HepG2 (cell line): ENCODE results near the gene SCUBE1. TPM values are rescaled to one million over a fixed set of nuclear protein-coding genes. Genes with fewer than 3 reads are reported as not detected.

ENCODE experiments used
- CC2D1A ChIP-seq: sonication (generic); formaldehyde crosslinking; IDR thresholded peaks from 2 replicates; pipeline ENCODE4 v1.8.1; 2023; ENCODE audit warnings: mild to moderate bottlenecking, missing genetic modification reagents
- EED ChIP-seq: sonication (generic); formaldehyde crosslinking; IDR thresholded peaks from 2 replicates; pipeline ENCODE4 v1.5.0; 2020; ENCODE audit warnings: mild to moderate bottlenecking, missing genetic modification reagents
- ETV6 ChIP-seq: sonication (generic); formaldehyde crosslinking; conservative IDR thresholded peaks from 2 replicates; pipeline ENCODE4 v1.4.0; 2020; ENCODE audit warnings: missing genetic modification reagents
- FOSL2 ChIP-seq: sonication (generic); formaldehyde crosslinking; IDR thresholded peaks from 2 replicates; pipeline ENCODE4 v1.4.0; 2020; ENCODE audit warnings: missing genetic modification reagents
- FOXP4 ChIP-seq: sonication (generic); formaldehyde crosslinking; IDR thresholded peaks from 2 replicates; pipeline ENCODE4 v1.4.0; 2020; ENCODE audit warnings: missing genetic modification reagents
- GATA4 ChIP-seq: sonication (generic); IDR thresholded peaks from 2 replicates; pipeline ENCODE4 v1.6.1; 2016; ENCODE audit warnings: antibody characterized with exemption, low read depth, borderline replicate concordance
- KDM4B ChIP-seq: sonication (generic); formaldehyde crosslinking; IDR thresholded peaks from 2 replicates; pipeline ENCODE4 v1.4.0; 2020; ENCODE audit warnings: missing genetic modification reagents
- LBX2 ChIP-seq: sonication (generic); formaldehyde crosslinking; IDR thresholded peaks from 2 replicates; pipeline ENCODE4 v1.5.0; 2020; ENCODE audit warnings: missing genetic modification reagents, mild to moderate bottlenecking, borderline replicate concordance
- NCOA1 ChIP-seq: sonication (generic); formaldehyde crosslinking; IDR thresholded peaks from 2 replicates; pipeline ENCODE4 v1.9.0; 2021; ENCODE audit warnings: missing genetic modification reagents
- REPIN1 ChIP-seq: sonication (generic); formaldehyde crosslinking; IDR thresholded peaks from 2 replicates; pipeline ENCODE4 v1.8.0; 2022; ENCODE audit warnings: missing genetic modification reagents, low read depth, mild to moderate bottlenecking, borderline replicate concordance
- RXRB ChIP-seq: IDR thresholded peaks from 2 replicates; pipeline ENCODE4 v1.6.1; 2016; ENCODE audit warnings: borderline replicate concordance, missing genetic modification reagents, missing compliant biosample characterization
- SIN3A ChIP-seq: IDR thresholded peaks from 2 replicates; pipeline ENCODE4 v1.6.1; 2011; ENCODE audit warnings: low read depth, mild to moderate bottlenecking, control low read depth, low read length, borderline replicate concordance
- SIX1 ChIP-seq: sonication (generic); formaldehyde crosslinking; IDR thresholded peaks from 2 replicates; pipeline ENCODE4 v1.4.0; 2020; ENCODE audit warnings: missing genetic modification reagents, borderline replicate concordance
- ZNF318 ChIP-seq: sonication (generic); formaldehyde crosslinking; IDR thresholded peaks from 2 replicates; pipeline ENCODE4 v1.4.0; 2020; ENCODE audit warnings: mild to moderate bottlenecking, missing genetic modification reagents
- ZNF558 ChIP-seq: sonication (generic); formaldehyde crosslinking; IDR thresholded peaks from 2 replicates; pipeline ENCODE4 v1.9.0; 2022; ENCODE audit warnings: mild to moderate bottlenecking, missing genetic modification reagents, borderline replicate concordance
- ZNF589 ChIP-seq: sonication (generic); formaldehyde crosslinking; conservative IDR thresholded peaks from 2 replicates; pipeline ENCODE4 v1.8.0; 2022; ENCODE audit warnings: mild to moderate bottlenecking, moderate library complexity, missing genetic modification reagents
- ZNF776 ChIP-seq: sonication (generic); formaldehyde crosslinking; IDR thresholded peaks from 2 replicates; pipeline ENCODE4 v1.4.0; 2020; ENCODE audit warnings: mild to moderate bottlenecking, missing genetic modification reagents
- polyA plus RNA-seq, 8 experiments: library from polyadenylated mRNA; depleted of rRNA in 3 of 8; stranded (reverse) in 7 of 8; unstranded in 1 of 8; fragments of >200 nt; fragmentation: Illumina TruSeq in 4 of 8; extraction: Trizol in 4 of 8; gene quantifications; 2 replicates each; pipeline versions ENCODE4 v1.2.1 to v1.2.3, GENCODE V29; 2011 to 2016; ENCODE audit warnings: low read depth in 4 of 8, missing spikeins in 1 of 8, mixed read lengths in 1 of 8; ENCODE audit not compliant: insufficient read depth in 1 of 8
- total RNA-seq, 5 experiments: library from RNA; depleted of rRNA; stranded (reverse); fragments of >200 nt; fragmentation: Illumina TruSeq; extraction: Trizol; gene quantifications; 2 replicates each; pipeline ENCODE4 v1.2.3, GENCODE V29; 2016; ENCODE audit warnings: low read depth in 1 of 5

SCUBE1 gene
- total and polyA plus RNA-seq, 2 of the 13 experiments (the other 11 are each of a cell fraction or from before 2014, with no cell fraction given), result under 0.01 to 0.05 TPM

- TF ChIP-seq ZNF318 (CRISPR knock-in tag), result no peak
- TF ChIP-seq LBX2 (CRISPR knock-in tag), result no peak
- TF ChIP-seq FOXP4 (CRISPR knock-in tag), result peak; percentile 26; the same call in 1 of the 2 replicates
- no peak for TF ChIP-seq SIX1
- TF ChIP-seq ZNF776 (CRISPR knock-in tag), result no peak
- TF ChIP-seq REPIN1 (CRISPR knock-in tag), result no peak
- no peak for TF ChIP-seq NCOA1
- TF ChIP-seq ZNF558 (CRISPR knock-in tag), result no peak
- peak; percentile 89 for TF ChIP-seq FOSL2
- no peak for TF ChIP-seq ZNF589 (CRISPR knock-in tag)
- TF ChIP-seq CC2D1A (CRISPR knock-in tag), result no peak
- no peak for TF ChIP-seq GATA4
- TF ChIP-seq KDM4B (CRISPR knock-in tag), result no peak
- TF ChIP-seq EED (CRISPR knock-in tag), result no peak
- no peak for TF ChIP-seq ETV6 (CRISPR knock-in tag)
- 0 out of 2 replicates have a peak, but pooled peaks have one; percentile 37 for TF ChIP-seq SIN3A
- TF ChIP-seq RXRB (CRISPR knock-in tag), result peak; percentile 58; the same call in 1 of the 2 replicates
These were observed 49.3 kb downstream of the SCUBE1 start (continued) for GRCh38 chr22:43293655-43294392.
